Measurements from ENCODE around the gene ZNF514. TPM values are rescaled to one million over a fixed set of nuclear protein-coding genes. Genes with fewer than 3 reads are reported as not detected.

ZNF514 gene
- total RNA-seq, 1 experiment from 2014 or later, result 12.9 TPM

DNA sequence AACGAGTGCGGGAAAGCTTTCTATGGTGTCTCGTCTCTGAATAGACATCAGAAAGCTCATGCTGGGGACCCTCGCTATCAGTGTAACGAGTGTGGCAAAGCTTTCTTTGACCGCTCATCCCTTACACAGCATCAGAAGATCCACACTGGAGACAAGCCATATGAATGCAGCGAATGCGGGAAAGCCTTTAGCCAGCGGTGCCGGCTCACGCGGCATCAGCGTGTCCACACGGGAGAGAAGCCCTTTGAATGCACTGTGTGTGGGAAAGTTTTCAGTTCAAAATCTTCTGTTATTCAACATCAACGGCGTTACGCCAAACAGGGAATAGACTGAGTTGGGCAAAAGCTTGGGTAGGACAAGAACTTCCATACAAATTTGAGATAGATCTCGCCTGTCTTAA lies 22.1 kb upstream of the ZNF514 start:
- H3K4me1 ChIP-seq (ENCODE audit: insufficient read depth, low read length), result no peaks in the 10 kb centered on the region
- Mint-ChIP-seq H3K36me3 (ENCODE audit: insufficient read depth in 1 of 3, low read depth in 3 of 3) (peaks cover 20 to 37% (median 31%) of the 10 kb centered on the region in 3 experiments), H3K4me1 (no peaks in the 10 kb centered on the region), H3K27ac (no peak overlapping the region), H3K4me3 (no peak overlapping the region), H3K9me3 (peaks cover 0 to 14% of the 10 kb centered on the region in 2 experiments; a peak in 2 of 5 replicates), H3K27me3 (ENCODE audit: low read depth) (peaks cover 2% of the 10 kb centered on the region)
- H4K91ac ChIP-seq (ENCODE audit: insufficient read length, low read depth, low read length), result no peak overlapping the region
- H3K18ac ChIP-seq (ENCODE audit: insufficient read length, low read depth, low read length), result no peak overlapping the region
- no peaks in the 10 kb centered on the region for H3K79me2 ChIP-seq (ENCODE audit: insufficient read depth, low read length)
- H2BK120ac ChIP-seq (ENCODE audit: low read depth, low read length, poor library complexity, severe bottlenecking), result no peak overlapping the region
- no peak overlapping the region for H4K5ac ChIP-seq (ENCODE audit: insufficient read length, low read depth, low read length)
- no peak overlapping the region for H3K14ac ChIP-seq (ENCODE audit: insufficient read depth, low read length)
- H2BK12ac ChIP-seq (ENCODE audit: insufficient read length, low read depth, low read length), result no peak overlapping the region
- H4K8ac ChIP-seq (replicated peaks; ENCODE audit: insufficient read length, low read depth, low read length), result no peak overlapping the region
- H2BK5ac ChIP-seq (ENCODE audit: insufficient read length, low read length), result no peak overlapping the region
- H3K23me2 ChIP-seq (ENCODE audit: insufficient read length, low read depth, low read length, poor library complexity, severe bottlenecking), result no peaks in the 10 kb centered on the region
- no peak overlapping the region for H3K27ac ChIP-seq (ENCODE audit: insufficient read length, low read depth, low read length)
- no peaks in the 10 kb centered on the region for H3K79me1 ChIP-seq (ENCODE audit: insufficient read depth, low read depth, low read length, poor library complexity, severe bottlenecking)
- no peak overlapping the region for H2AK5ac ChIP-seq (ENCODE audit: insufficient read length, low read length)
- no peak overlapping the region for H3K9ac ChIP-seq (ENCODE audit: extremely low read depth, insufficient read length, low read length)
- H3K56ac ChIP-seq (ENCODE audit: insufficient read length, low read depth, low read length), result no peak overlapping the region
- no peak overlapping the region for H3K4me2 ChIP-seq (ENCODE audit: insufficient read depth, insufficient read length, low read length)
- H3K23ac ChIP-seq (ENCODE audit: insufficient read length, low read depth, low read length), result no peak overlapping the region
- H2AFZ ChIP-seq (ENCODE audit: low read length), result no peak overlapping the region
- no peak overlapping the region for H3K4ac ChIP-seq (ENCODE audit: low read depth, low read length)
- no peak for TF ChIP-seq CTCF (conservative IDR thresholded peaks at IDR 0.05)
- H3T11ph ChIP-seq (ENCODE audit: low read length), result no peak overlapping the region
- no peaks in the 10 kb centered on the region for H3K9me3 ChIP-seq (ENCODE audit: control insufficient read depth, low read depth, low read length)
- no peaks in the 10 kb centered on the region for H3K27me3 ChIP-seq (ENCODE audit: insufficient read depth, low read length)
- no peak overlapping the region for H2BK20ac ChIP-seq (ENCODE audit: low read depth, low read length, poor library complexity, severe bottlenecking)
- WGBS (ENCODE audit: extremely low coverage, insufficient read length, low lambda C conversion rate), result no CpG with 5 or more reads among the region's 18 CpGs
- no peaks in the 10 kb centered on the region for H4K20me1 ChIP-seq (ENCODE audit: control insufficient read depth, insufficient read depth, insufficient read length)
- no peak overlapping the region for H2BK15ac ChIP-seq (ENCODE audit: low read depth, low read length)
- no peak for DNase-seq
